ENCODE results near the gene KDELR3. TPM values are rescaled to one million over a fixed set of nuclear protein-coding genes. Genes with fewer than 3 reads are reported as not detected.

The KDELR3 gene
- total RNA-seq, 2 experiments from 2014 or later: not detected

GRCh38 chr22:38454353-38455075 lies 13.4 kb upstream of the KDELR3 start:
- ChIA-PET CTCF (ENCODE audit: unreplicated experiment) (interaction anchor here (0.6 kb wide), 1 partner anchor 194 kb away, joined by 4 read pairs; no protein-coding TSS in a partner anchor), POLR2A (no interaction called here)
- H3K79me2 ChIP-seq (ENCODE audit: insufficient read depth, low read depth, low read length): no peaks in the 10 kb centered on the region
- H3K4me2 ChIP-seq (ENCODE audit: low read length): 0 out of 2 replicates have a peak overlapping the region, but pooled peaks have one; percentile 13
- no peaks in the 10 kb centered on the region for H3K36me3 ChIP-seq (ENCODE audit: insufficient read depth, low read length)
- no peaks in the 10 kb centered on the region for H3K9me3 ChIP-seq (ENCODE audit: low read length)
- no peak overlapping the region for H2AFZ ChIP-seq (ENCODE audit: low read length)
- intact Hi-C loops (cut with micrococcal nuclease; ENCODE audit: unreplicated experiment): no loop called here
- no TSS peak for BruUV-seq (replicated peaks)
- H3K9me2 ChIP-seq (ENCODE audit: insufficient read depth, low read length): no peaks in the 10 kb centered on the region
- no peaks in the 10 kb centered on the region for H4K20me1 ChIP-seq (ENCODE audit: insufficient read depth, low read length)
- no peak overlapping the region for H3K4me3 ChIP-seq (ENCODE audit: low read depth, low read length, poor library complexity, severe bottlenecking)
- H3K4me1 ChIP-seq (ENCODE audit: insufficient read depth, low read length, poor library complexity, severe bottlenecking): no peaks in the 10 kb centered on the region
- DNase-seq (ENCODE audit: low spot score): peak; percentile 26
- TF ChIP-seq EZH2phosphoT487 (IDR thresholded peaks at IDR 0.05; ENCODE audit: borderline replicate concordance, low read depth, low read length): peak; percentile 46; the same call in 1 of the 2 replicates
- no peak for TF ChIP-seq CTCF (conservative IDR thresholded peaks at IDR 0.05; ENCODE audit: low read length)
- no peak overlapping the region for H3K27ac ChIP-seq (ENCODE audit: low read depth, low read length, poor library complexity, severe bottlenecking)

- peak within 1 kb of the TSS; percentile 59 for H3K4me3 ChIP-seq (ENCODE audit: low read depth, low read length, poor library complexity, severe bottlenecking)
- no peaks in the 10 kb centered on the region for H3K4me1 ChIP-seq (ENCODE audit: insufficient read depth, low read length, poor library complexity, severe bottlenecking)
- TF ChIP-seq CTCF (conservative IDR thresholded peaks at IDR 0.05; ENCODE audit: low read length) (no peak), EZH2phosphoT487 (IDR thresholded peaks at IDR 0.05; ENCODE audit: borderline replicate concordance, low read depth, low read length) (no peak)
- H3K27ac ChIP-seq (ENCODE audit: low read depth, low read length, poor library complexity, severe bottlenecking): no peak within 1 kb of the TSS
- no TSS peak for BruUV-seq (replicated peaks)
- DNase-seq (ENCODE audit: low spot score): no peak
- no peaks in the 10 kb centered on the region for H3K79me2 ChIP-seq (ENCODE audit: insufficient read depth, low read depth, low read length)
- ChIA-PET CTCF (ENCODE audit: unreplicated experiment) (interaction anchor here (0.6 kb wide), 1 partner anchor 195 kb away, joined by 4 read pairs; no protein-coding TSS in a partner anchor), POLR2A (no interaction called here)
- H3K36me3 ChIP-seq (ENCODE audit: insufficient read depth, low read length): no peaks in the 10 kb centered on the region
- H4K20me1 ChIP-seq (ENCODE audit: insufficient read depth, low read length): no peaks in the 10 kb centered on the region
- no peaks in the 10 kb centered on the region for H3K9me2 ChIP-seq (ENCODE audit: insufficient read depth, low read length)
- H3K9me3 ChIP-seq (ENCODE audit: low read length): no peaks in the 10 kb centered on the region
- H3K4me2 ChIP-seq (ENCODE audit: low read length): peak within 1 kb of the TSS; percentile 51
- no peak within 1 kb of the TSS for H2AFZ ChIP-seq (ENCODE audit: low read length)
- intact Hi-C loops (cut with micrococcal nuclease; ENCODE audit: unreplicated experiment): no loop called here
Measured at GRCh38 chr22:38455076-38455529, 12.8 kb upstream of the KDELR3 start, which contains the start of gene KCNJ4. Gene KCNJ4, minus strand, starts transcription at chr22:38455199. Its CDS starts 27,067 bp downstream, at chr22:38428132.

All from OCI-LY7 (cell line).